Central memory CD4-positive, alpha-beta T cell (primary cell): ENCODE measurements around the gene HES5.

Experiments used
- DNase-seq: peaks from one replicate; pipeline ENCODE4 v3.0.0; 2022

The HES5 gene

GRCh38 chr1:2499986-2500596, 30.0 kb downstream of the HES5 start:
- no peak for DNase-seq

- no peak for DNase-seq
Observed at GRCh38 chr1:2499260-2499659, 30.8 kb downstream of the HES5 start.

GRCh38 chr1:2498648-2499047, 31.4 kb downstream of the HES5 start:
- no peak for DNase-seq

GRCh38 chr1:2497891-2498290, 32.2 kb downstream of the HES5 start:
- DNase-seq = no peak

GRCh38 chr1:2496746-2497145, 33.3 kb downstream of the HES5 start:
- no peak for DNase-seq

GRCh38 chr1:2496087-2496622, 33.9 kb downstream of the HES5 start:
- DNase-seq = no peak

- no peak for DNase-seq
Observed at GRCh38 chr1:2495546-2495945, 34.5 kb downstream of the HES5 start.

- DNase-seq = no peak
Observed at GRCh38 chr1:2495026-2495425, 35.0 kb downstream of the HES5 start.

- no peak for DNase-seq
Observed at GRCh38 chr1:2494323-2494693, 35.8 kb downstream of the HES5 start.

GRCh38 chr1:2493691-2494322, 36.3 kb downstream of the HES5 start:
- no peak for DNase-seq

GRCh38 chr1:2493218-2493617, 36.8 kb downstream of the HES5 start:
- no peak for DNase-seq

GRCh38 chr1:2492091-2492490, 38.0 kb downstream of the HES5 start:
- DNase-seq = no peak

- no peak for DNase-seq
Observed at GRCh38 chr1:2489615-2490014, 40.4 kb downstream of the HES5 start.

GRCh38 chr1:2488688-2489087, 41.4 kb downstream of the HES5 start:
- no peak for DNase-seq

- DNase-seq = no peak
Observed at GRCh38 chr1:2486558-2486957, 43.5 kb downstream of the HES5 start.

- DNase-seq = no peak
Observed at GRCh38 chr1:2486041-2486440, 44.0 kb downstream of the HES5 start.

- DNase-seq = no peak
Observed at GRCh38 chr1:2483970-2484369, 46.1 kb downstream of the HES5 start.

- no peak for DNase-seq
Observed at GRCh38 chr1:2483026-2483425, 47.0 kb downstream of the HES5 start.

- DNase-seq = no peak
Observed at GRCh38 chr1:2482588-2482987, 47.5 kb downstream of the HES5 start.

- no peak for DNase-seq
Observed at GRCh38 chr1:2481885-2482284, 48.2 kb downstream of the HES5 start.

- no peak for DNase-seq
Observed at GRCh38 chr1:2480986-2481364, 49.1 kb downstream of the HES5 start.

GRCh38 chr1:2480236-2480985, 49.7 kb downstream of the HES5 start:
- DNase-seq = no peak

GRCh38 chr1:2479618-2480017, 50.4 kb downstream of the HES5 start:
- no peak for DNase-seq

- no peak for DNase-seq
Observed at GRCh38 chr1:2479186-2479585, 50.9 kb downstream of the HES5 start.
